Glomerular visceral epithelial cell (primary cell): Measurements from ENCODE around the gene MICAL3.
A peak's percentile ranks its signal among the peaks of the same experiment; 100 is the strongest.
"Not testable (repeated sequence)": the region's sequence is repeated elsewhere in the genome, so short reads cannot be mapped to it uniquely, and the experiment has no call there.

ENCODE experiments used
- DNase-seq: peaks from one replicate; pipeline ENCODE4 v3.0.0-alpha.2; 2016; ENCODE audit errors: extremely low spot score

Gene MICAL3

DNA sequence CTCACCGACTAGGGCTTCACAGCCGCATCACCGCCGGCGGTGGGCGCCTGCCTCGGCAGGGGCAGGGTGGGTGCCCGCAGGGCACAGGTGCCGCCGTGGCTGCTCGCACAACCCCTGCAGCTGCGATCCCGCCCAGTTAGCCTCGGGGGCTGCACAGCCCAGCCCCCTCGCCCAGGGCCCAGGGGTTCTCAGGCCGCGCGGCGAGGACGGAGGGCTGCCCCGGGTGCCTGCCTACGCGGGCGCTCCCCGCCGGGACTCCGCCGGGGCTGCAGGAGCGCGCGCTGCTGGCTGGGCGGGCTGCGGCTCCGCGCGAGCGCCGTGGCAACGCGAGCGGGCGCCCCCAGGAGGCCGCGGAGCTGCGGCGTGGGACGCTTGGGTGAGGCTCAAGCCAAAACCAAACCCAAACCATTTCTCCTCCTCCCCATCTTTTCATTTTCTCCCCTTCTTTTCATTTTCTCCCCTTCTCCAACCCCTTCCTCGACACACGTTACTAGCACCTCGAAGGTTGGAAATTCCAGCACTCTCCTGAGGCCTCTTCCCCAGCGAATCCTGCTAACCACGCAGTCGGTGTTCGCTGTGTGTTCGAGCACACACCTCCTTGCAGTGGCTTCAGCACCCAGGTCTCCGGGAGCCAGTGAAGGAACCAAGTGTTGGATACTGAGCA lies at the start of gene MICAL3:
Gene MICAL3 (minus strand): TSS at position 286 of the 664 bp plus-strand sequence. CDS start 117,749 bp downstream, outside the sequence.
- peak; percentile 68 for DNase-seq

DNA sequence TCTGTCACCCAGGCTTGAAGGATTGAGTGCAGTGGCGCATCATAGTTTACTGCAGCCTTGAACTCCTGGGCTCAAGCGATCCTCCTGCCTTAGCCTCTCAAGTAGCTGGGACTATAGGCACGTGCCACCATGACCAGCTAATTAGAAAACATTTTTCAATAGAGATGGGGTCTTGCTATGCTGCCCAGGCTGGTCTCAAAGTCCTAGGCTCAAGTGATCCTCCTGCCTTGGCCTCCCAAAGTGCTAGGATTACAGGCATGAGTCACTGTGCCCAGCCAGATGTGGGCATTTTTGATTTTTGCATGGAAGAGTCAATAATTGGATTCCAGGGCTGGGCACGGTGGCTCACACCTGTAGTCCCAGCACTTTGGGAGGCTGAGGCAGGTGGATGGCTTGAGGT lies 49.6 kb upstream of the MICAL3 start:
- not testable (repeated sequence) for DNase-seq

GRCh38 chr22:18073467-18073866 lies 49.1 kb upstream of the MICAL3 start:
- no peak for DNase-seq

GRCh38 chr22:18071968-18072310 lies 47.6 kb upstream of the MICAL3 start:
- no peak for DNase-seq

- not testable (repeated sequence) for DNase-seq
Observed at GRCh38 chr22:18071307-18071967, 47.1 kb upstream of the MICAL3 start.

DNA sequence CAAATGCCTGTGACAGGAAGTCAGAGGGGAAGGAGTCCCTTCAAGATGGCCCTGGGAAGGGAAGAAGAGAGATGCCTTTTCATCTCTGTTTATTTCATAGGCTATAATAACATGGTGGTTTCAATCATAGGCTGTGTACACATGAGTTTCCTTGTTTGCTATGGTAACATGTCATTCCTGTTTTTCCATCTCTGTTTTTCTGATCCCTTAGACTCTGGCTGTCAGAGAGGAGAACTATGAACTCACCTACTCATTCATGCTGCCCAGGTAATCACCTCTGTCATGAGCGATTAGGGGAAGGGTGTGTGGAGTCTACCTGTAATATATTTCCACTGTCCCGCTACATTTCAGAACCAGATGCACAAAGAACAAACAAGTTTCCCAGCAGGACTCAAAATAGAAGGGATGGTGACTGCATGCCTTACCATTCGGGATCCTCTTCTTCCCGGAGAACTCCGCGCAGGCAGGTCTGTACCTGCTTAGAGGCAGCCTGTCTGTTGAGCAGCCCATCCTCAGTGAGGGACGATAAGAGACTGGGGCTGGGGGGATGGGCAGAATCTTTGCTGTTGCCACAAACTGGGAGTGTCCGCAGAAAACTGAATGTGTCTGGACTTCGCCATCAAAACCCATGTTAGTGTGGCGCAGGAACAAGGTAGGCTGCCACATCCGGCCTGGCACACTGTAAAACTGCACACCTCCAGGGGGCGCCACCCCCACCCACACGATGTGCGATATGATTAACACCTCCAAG lies 46.4 kb upstream of the MICAL3 start:
- DNase-seq, result no peak

- no peak for DNase-seq
Observed at GRCh38 chr22:18070041-18070440, 45.7 kb upstream of the MICAL3 start.

DNA sequence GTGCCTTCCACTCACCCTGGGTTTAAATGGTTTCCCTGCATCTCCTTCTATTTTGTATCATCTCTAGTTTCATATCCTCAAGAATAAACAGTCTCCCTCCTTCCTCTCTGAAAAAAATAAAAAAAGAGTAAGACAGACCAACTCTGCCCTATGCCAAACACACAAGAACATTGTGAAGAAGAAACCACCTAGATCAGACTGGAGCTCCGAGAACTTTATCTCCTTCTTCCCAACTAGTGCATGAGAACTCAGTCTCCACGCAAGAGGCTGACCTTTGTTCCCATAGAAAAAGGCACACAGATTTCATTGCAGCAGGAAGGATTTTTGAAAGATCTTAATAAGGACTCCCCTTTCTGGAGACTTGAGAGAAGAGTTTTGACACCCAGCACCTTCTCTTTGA lies 44.7 kb upstream of the MICAL3 start:
- DNase-seq, result no peak

- DNase-seq, result no peak
Observed at GRCh38 chr22:18068381-18068988, 44.1 kb upstream of the MICAL3 start.

- DNase-seq, result no peak
Observed at GRCh38 chr22:18067548-18068341, 43.4 kb upstream of the MICAL3 start.

GRCh38 chr22:18067121-18067520 lies 42.8 kb upstream of the MICAL3 start:
- DNase-seq, result no peak

DNA sequence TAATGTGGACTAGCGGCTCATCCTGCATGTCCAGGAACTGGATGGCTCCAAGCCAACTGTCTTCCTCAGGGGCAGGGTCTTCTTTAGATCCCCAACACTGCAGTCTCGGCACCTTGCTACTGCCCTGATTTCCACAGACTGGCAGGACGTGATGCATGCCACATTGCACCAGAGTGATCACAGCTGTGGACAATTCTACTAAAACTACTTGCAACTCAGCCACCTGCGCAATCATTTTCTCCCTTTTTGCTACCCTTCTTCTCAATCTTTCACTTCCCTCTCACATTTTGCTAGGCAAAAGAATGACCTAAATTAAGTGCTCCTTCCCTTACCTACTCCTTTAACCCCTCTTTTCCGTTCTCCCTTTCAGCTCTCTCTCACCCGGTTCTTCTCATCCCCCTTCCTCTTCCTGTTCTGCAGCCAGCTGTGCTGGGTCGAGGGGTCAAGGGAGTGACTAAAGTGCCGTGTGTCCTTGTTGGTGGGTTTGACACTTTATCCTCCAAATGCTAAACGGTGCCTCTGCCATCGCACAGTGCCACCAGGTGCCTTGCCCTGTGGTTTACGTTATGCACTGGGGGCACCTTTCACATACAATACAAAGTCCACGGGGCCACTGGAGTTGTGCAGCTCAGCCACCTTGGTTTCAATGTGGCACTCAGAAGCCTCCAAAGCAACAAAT lies 42.0 kb upstream of the MICAL3 start:
- DNase-seq, result no peak

- peak; percentile 63 for DNase-seq
Observed at GRCh38 chr22:18065256-18065655, 40.9 kb upstream of the MICAL3 start.

DNA sequence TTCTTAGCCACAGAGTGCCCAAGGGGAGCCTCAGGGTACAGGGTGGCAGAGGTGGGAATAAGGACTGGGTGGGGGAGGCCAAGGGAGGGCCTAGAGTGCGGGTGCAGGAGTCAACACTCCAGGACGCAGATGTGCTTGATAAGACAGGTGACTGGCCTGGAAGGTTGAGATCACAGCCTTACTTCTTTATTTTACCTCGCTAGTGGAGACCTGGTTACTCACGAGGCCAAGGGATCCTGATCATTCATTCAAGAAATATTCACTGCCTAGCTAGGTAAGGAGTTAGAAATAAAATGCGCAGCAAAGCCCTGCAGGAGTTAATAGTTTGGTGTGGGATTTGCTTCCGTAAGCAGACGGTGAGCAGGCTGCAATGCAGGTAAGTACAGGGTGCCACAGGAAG lies 40.3 kb upstream of the MICAL3 start:
- no peak for DNase-seq

DNA sequence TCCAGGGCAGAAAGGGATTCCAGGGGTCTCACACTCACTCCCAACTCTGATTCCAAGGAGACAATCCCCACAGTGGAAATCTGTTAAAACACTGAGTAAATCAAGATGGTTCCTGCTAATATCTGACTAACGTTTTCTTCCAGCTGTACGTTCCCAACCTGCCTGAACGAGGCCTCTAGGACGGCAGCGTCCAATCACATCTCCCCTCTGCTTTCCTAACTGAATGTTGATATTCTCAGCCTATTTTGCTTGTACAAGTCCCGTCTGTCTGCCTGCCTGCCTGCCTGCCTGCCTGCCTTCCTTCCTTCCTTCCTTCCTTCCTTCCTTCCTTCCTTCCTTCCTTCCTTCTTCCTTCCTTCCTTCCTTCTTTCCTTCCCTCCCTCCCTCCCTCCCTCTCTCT lies 39.4 kb upstream of the MICAL3 start:
- DNase-seq, result not testable (repeated sequence)

GRCh38 chr22:18063306-18063705 lies 38.9 kb upstream of the MICAL3 start:
- DNase-seq, result no peak

- DNase-seq, result no peak
Observed at GRCh38 chr22:18062421-18062820, 38.1 kb upstream of the MICAL3 start.

DNA sequence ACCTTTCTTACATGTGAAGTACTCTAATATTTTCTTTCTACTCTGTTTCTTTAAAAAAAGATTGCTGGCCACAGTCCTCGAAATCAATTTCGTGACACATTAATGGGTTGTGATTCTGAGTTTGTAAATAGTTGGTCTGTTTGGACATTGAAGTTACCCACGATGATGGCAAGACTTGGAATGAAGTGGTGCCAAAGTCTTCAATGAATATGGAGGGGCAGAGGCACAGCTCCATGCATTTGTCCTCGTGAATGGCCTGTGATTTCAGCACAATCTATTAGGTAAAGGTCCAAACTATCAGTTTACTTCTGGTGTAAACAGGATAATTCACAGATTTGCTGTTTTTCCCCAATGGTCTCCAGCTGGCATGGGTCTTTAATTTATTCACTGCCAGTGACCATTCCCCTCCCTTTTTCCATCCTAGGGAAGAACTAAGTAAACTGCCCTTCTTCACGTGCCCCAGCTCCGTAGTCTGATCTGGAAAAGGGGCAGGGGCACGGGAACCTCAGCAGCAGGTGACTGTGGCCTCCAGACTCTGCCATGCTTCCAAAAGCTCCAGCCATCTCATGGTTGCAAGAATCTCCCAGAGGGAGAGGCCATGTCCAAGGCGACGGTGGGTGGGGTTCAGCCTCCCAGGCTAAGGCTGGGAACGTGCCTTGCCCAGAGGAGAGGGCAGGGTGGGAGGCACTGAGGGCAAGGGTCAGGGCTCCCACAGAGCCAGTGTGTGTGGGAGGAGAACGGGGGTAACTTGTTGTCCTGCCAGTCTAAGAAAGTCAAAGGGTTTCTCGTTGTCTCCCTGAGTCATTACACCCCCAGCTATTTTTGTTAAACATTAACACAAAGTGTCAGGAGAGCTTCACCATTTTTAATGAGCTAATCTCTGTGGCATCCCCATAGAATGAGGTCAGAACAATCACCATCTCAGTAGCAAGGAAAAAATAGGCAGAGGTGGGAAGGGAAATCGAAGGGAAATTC lies 36.6 kb upstream of the MICAL3 start:
- peak; percentile 92 for DNase-seq

GRCh38 chr22:18059991-18060390 lies 35.6 kb upstream of the MICAL3 start:
- no peak for DNase-seq

DNA sequence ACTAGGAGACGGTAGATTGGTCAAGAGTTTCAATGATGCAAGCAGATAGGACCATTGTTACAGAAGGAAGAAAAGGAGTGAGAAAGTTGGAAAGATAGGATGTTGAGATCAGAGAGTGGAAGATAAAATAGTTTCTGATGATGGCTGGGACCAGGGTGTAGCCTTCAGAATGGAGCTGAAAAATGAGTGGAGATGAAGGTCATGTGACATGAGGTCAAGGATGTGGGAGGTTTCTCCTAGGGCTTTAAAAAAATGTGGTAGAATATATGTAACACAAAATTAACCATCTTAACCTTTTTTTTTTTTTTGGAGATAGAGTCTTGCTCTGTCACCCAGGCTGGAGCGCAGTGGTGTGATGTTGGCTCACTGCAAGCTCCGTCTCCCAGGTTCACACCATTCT lies 35.1 kb upstream of the MICAL3 start:
- no peak for DNase-seq
